Activated T-cell treated with anti-CD3 and anti-CD28 coated beads for 24 hours (primary cell): ENCODE data around the gene ALKBH1.
"Not testable (repeated sequence)": the region's sequence is repeated elsewhere in the genome, so short reads cannot be mapped to it uniquely, and the experiment has no call there.

Experiments used
- DNase-seq: peaks from one replicate; pipeline ENCODE4 v3.0.0-alpha.2; 2020; ENCODE audit warnings: low read depth

The ALKBH1 gene

GRCh38 chr14:77673193-77673592, 34.6 kb downstream of the ALKBH1 start:
- DNase-seq: no peak

DNA sequence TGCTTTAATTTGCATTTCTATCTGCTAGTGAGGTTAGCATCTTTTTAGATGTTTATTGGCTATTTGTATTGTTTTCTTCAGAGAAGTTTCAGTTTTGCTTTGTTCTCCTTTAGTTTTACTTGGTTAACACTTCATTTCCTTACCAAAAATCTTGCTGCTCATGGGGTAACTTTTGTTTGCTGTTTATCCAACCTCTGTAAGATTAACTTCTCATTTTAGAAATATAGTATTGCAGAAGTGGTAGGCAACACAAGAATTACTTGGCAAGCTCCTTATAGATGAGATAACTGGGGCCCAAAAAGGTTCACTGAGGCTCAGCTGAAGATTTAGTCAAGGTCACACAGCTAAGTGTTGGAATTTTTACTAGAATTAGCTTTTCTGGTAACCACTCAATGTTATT, 40.5 kb downstream of the ALKBH1 start:
- DNase-seq: no peak

- DNase-seq: no peak
Observed at GRCh38 chr14:77663293-77663692, 44.5 kb downstream of the ALKBH1 start.

GRCh38 chr14:77661562-77661961, 46.3 kb downstream of the ALKBH1 start:
- DNase-seq: not testable (repeated sequence)

DNA sequence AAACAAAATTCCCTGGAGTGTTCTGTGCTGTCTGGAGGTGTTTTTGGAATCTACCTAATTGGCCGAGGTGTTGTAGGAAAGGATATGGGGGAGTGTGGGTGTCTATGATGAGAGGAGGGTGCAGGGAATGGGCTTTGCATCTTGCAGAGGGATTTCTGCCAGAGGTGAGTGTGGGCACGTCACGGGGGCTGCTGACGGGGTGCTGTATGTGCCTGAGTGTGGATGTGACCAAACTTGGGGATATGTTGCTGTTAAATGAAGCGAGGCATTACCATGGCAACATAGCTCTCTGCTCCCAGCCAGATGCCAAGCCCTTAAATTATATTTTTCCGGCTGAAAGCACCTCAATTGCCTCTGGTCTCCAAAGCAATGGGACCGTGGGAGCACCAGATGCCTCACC, 47.1 kb downstream of the ALKBH1 start:
- no peak for DNase-seq

DNA sequence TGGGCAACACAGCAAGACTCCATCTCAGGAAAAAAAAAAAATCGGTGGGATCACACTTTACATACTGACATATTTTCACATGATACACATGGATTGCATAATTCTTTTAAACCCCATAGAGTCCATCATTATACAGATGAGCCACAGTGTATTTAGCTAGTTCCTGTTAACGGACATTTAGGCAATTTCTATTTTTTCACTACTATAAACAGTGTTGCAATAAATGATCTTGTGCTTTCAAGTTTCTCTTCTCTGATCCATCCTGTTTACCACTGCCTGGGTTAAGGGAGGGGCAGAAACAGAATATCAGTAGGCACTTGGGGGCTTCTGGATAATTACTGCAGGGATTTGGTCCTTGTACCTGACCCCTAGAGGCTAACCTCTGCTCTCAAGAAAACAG, 48.0 kb downstream of the ALKBH1 start:
- no peak for DNase-seq

DNA sequence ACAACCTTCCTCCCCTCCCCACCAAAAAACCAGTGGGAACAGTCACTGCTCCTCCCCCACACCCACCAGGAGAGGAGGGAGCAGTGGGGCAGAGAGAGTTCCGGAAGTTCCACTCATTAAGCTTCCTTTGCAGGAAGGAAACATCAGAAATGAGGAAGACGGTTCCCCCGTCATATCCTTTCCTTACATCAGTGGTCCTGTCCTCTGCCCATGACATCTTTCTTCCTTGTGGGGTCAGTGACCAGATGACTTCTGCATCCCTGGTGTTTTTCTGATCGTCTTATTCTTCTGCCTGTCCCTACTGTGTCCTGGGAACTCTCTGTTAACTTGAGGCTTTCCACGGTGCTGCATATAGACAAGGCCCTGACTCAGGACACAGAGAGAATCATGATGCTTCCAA, 50.5 kb downstream of the ALKBH1 start:
- no peak for DNase-seq

DNA sequence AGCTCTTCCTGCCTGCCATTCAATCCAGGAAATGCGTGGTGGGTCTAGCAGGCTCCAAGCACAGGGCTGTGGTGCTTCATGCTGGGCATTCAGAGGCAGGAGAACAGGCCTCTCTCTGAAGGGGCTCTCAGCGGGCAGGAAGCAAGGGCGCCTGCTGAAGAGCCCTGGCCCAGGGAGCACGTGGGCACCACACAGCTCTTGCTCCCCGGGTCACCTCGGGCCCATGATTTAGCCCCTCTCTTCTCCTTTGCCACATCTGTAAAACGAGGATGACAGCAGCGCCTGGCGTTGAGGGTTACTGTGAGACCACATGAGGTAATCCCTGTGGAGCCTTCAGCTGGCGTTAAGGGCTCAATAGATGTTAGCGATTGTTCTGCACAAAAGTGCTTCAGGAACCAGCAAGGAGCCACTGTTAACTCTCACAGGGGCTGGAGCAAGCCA, 53.8 kb downstream of the ALKBH1 start:
- no peak for DNase-seq

- DNase-seq: no peak
Observed at GRCh38 chr14:77649326-77649725, 58.5 kb downstream of the ALKBH1 start.

GRCh38 chr14:77648520-77649200, 59.2 kb downstream of the ALKBH1 start:
- DNase-seq: no peak

- no peak for DNase-seq
Observed at GRCh38 chr14:77647853-77648252, 60.0 kb downstream of the ALKBH1 start.

DNA sequence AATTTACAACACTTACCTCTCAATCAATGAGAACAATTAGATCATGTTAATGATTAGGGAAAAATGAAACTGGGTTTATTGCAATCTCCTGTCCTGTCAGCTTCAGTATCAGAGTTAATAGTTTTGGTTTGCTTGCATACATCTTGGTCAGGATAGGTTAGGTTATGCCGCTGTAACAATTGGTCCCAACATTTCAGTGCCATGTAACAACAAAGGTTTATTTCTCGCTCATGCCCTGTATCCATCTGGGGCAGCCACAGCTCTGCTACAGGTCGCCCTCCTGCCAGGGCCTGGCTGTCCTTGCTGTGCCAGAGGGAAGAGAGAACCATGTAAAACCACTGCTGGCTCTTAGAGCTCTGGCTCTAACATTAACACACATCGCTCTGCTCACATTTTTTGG, 60.9 kb downstream of the ALKBH1 start:
- no peak for DNase-seq

GRCh38 chr14:77645520-77646230, 62.1 kb downstream of the ALKBH1 start:
- DNase-seq: no peak

DNA sequence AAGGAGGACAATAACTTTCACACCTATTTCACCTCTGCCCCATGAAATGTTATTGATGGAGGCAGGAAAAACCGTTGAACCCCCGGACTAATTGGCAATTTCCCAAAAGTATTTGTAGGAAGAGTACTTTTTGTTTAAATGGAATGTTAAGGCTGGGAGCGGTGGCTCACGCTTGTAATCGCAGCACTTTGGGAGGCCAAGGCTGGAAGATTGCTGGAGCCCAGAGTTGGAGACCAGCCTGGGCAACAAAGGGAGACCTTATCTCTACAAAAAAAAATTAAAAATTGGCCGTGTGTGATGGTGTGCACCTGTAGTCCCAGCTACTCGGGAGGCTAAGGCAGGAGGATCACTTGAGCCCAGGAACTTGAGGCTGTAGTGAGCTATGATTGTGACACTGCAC, 65.4 kb downstream of the ALKBH1 start:
- no peak for DNase-seq

- peak; percentile 59 for DNase-seq
Observed at GRCh38 chr14:77641534-77642341, 66.1 kb downstream of the ALKBH1 start.

- no peak for DNase-seq
Observed at GRCh38 chr14:77640756-77641533, 66.9 kb downstream of the ALKBH1 start.

DNA sequence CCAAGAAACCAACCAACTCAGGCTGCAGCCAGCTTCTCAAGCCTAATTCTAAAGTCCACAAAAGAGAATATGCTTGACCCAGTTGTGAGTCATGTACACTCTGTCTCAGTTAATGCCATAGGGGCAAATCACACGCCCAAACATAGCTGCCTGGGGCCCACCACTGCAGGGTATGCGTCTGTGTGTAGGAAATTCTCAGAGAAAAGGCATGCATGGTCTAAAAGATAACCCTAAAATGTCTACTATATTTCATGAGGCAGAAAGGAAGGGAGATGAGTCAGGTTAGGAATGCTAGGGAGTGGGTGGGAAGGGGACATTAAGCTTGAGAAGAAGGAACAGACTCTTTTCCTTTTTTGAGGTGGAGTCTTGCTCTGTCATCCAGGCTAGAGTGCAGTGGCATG, 69.1 kb downstream of the ALKBH1 start:
- DNase-seq: no peak

DNA sequence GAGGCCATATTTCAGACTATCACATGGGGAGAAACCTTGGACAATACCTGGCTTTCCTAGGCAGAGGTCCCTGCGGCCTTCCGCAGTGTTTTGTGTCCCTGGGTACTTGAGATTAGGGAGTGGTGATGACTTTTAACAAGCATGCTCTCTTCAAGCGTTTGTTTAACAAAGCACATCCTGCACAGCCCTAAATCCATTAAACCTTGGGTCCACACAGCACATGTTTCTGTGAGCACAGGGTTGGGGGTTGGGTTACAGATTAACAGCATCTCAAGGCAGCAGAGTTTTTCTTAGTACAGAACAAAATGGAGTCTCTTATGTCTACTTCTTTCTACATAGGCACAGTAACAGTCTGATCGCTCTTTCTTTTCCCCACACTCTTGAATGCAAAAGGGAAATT, 72.0 kb downstream of the ALKBH1 start:
- not testable (repeated sequence) for DNase-seq

DNA sequence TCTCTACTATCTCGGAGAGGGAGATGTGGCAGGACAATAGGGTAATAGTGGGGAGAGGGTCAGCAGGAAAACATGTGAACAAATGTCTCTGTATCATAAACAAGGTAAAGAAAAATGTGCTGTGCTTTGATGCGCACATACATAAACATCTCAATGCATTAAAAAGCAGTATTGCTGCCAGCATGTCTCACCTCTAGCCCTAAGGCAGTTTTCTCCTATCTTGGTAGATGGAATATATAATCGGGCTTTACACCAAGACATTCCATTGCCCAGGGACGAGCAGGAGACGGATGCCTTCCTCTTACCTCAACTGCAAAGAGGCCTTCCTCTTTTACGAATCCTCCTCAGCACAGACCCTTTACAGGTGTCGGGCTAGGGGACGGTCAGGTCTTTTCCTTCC, 72.4 kb downstream of the ALKBH1 start:
- not testable (repeated sequence) for DNase-seq

DNA sequence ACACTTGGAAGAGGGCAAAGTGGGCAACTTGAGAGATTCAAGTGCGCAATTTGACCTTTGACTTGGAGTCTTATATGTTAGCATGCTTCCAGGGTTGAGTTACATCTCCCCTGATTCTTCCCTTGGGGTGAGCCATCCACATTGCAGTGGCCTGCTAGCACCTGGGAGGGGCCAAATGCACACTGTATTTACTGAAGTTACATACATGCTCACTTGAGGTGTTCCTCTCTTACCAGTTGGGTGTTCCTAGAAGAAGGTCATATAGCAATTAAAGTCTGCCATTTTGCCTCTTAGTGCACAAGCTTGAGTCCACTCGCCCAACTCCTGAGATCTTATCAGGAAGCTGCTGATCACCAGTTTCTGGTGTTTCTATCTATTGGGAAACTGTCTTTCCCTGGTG, 77.7 kb downstream of the ALKBH1 start:
- DNase-seq: no peak

- no peak for DNase-seq
Observed at GRCh38 chr14:77625360-77625759, 82.5 kb downstream of the ALKBH1 start.

DNA sequence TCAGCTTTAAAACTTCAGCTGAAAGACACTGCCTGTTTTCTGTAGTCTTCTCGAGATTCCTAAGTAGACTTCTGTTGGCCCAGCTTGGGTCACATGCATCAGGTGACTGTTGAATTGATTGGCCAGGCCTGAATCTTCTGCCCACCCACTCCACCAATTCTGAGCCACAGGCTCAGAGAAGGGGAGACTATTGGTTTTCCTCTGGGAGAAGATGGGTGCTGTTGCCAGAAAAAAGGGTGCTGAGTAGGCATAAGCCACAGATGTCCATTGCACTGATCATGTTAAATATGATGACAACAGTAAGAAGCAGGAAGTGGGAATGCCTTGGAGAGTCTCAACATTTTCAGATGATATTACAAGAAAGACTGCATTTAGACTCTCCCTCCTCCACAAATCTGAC, 84.6 kb downstream of the ALKBH1 start:
- no peak for DNase-seq
